T-helper 22 cell (primary cell): ENCODE measurements around the gene EYA2.

Experiments
- DNase-seq: peaks from one replicate; pipeline ENCODE4 v3.0.0-alpha.2; 2020; ENCODE audit warnings: low read depth

EYA2 gene

DNA sequence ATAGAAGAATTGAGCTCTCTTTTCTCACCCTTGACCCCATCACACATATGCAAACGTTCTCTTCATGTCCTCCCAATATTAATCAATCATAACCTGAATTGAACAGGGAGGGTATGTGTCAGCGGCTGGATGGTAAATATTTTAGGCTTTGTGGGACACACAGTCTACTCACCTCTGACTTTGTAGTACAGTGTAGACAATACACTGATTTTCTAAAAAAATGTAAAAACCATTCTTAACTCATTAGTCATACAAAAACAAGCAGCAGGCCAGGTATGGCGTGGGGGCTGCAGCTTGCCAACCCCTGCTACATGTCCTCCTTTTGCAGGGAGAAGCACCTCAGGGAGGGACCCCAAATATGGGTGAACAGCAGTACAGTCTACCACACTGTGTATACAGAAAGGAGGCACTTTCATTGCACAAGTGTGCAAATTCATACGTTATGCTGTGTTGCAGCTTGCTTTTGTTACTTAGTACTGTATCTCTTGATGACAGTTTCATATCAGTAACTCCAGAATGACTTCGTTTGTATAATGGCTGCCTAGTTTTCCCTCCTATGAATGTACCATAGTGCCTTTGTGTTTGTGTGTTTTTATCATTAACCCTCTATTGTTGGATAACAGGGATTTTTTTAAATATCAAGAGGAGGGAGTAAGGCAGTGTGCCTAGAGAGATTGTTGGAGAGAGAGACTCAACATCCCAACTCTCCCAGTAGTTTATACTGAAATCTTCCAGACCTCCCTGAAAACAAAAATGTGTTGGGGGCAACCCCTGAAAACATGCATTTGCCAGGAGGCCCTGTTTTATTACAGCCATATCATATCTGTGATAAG is 247.5 kb downstream of the EYA2 start:
- no peak for DNase-seq

DNA sequence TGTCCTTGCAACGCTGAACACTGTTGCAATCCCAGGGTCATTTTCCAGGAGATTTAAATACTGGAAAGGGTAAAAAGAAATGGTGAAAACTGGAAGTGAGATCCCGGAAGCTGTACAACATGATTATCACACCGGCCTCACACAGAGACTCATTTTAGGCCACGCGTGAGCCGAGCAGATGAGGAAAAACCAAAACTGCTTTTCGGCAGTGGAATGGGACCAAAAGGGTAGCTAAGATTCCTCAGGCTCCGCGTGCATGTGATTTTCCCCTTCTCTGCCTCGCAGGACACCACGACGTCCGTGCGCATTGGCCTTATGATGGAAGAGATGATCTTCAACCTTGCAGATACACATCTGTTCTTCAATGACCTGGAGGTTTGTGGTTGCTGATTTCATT is 248.1 kb downstream of the EYA2 start:
- no peak for DNase-seq

DNA sequence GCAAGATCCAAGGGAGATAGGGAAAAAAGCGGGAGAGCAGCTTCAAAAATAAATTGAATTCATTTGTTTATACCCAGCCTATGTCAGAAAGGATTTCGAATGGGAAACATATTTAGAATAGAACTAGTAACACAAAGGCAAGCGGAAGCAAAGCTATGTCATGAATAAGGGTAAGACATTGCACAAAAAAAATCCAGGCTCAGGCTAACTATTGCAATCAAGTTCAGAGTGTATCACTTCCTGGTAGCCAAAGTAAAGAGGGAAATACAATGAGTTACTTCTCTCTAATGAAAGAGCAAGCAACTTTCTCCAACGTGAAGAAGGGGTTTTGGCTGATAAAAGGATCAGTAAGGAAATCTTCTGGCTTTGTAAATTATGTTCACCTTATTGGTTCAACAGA is 249.0 kb downstream of the EYA2 start:
- DNase-seq: no peak

DNA sequence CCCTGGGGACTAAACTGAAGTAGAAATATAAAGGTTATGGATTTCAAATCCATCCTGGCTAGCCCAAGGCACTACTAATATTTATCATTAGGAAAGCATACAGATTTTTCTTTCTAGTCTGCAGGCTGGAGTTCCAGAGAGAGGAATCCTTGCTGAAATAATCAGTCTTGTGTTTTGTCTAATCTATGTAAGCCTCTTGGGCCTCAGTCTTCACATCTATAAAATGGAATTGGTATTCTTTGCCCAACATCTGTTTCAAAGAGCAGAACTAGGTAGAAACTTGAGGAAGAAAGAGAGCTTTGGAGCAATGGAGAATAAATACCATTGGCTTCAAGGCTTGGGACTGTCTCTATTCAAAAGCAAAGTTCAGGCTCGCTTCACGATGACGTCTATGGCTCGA is 249.8 kb downstream of the EYA2 start:
- DNase-seq: no peak

DNA sequence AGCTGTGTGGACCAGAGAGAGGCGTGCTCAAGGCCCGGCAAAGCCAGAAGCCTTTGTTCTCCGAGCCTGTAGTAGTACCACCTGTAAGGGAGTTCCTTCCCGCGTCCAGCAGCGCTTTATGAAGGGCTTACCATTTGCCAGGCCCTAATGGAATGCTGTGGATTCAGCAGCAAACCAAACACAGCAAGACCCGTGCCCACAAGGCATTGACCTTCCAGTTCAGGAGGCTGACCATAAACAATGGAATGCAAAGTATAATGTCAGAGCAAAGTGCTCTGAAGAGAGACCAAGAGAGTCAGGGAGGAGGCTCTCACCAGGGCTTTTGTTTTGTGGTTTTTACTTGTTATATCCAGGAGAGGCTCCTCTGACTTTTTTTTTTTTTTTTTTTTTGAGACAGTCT is 252.0 kb downstream of the EYA2 start:
- no peak for DNase-seq

DNA sequence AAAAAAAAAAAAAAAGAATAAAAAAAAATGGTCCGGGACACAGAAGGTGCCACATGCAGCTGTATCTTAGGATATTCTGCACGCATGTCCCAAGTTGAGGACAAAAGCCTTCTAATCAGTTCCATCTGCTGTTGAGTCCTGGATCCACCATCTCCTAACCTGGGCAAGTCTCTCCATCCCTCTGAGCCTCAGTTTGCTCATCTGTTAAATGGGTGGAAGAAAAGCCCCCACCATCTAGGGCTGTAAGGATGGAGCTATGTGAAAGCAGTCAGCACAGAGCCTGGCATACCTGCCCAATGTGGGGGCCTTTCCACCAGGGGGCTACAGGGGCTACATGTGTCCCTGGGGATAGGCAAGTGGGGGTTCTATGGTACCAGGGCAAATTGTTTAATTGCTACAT is 253.4 kb downstream of the EYA2 start:
- DNase-seq: no peak

DNA sequence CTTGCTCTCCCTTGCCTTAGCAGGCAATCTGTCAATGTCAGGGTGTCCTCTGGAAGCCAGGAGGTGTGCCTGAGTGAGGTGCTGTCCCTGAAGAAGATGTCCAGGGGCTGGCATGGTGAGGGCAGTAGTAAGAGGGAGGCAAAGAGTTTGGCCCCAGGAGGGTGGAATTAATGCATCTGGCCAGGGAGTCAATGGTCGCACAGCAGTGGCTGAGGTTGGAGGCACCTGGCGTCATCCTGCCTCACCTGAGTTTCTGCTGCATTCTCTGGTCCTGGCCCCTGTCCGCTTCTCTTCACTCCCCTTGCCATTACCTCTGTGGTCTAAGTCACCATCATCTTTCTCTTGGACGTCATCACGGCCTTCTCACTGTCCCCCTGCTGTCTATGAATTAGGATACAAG is 255.3 kb downstream of the EYA2 start:
- DNase-seq: no peak

DNA sequence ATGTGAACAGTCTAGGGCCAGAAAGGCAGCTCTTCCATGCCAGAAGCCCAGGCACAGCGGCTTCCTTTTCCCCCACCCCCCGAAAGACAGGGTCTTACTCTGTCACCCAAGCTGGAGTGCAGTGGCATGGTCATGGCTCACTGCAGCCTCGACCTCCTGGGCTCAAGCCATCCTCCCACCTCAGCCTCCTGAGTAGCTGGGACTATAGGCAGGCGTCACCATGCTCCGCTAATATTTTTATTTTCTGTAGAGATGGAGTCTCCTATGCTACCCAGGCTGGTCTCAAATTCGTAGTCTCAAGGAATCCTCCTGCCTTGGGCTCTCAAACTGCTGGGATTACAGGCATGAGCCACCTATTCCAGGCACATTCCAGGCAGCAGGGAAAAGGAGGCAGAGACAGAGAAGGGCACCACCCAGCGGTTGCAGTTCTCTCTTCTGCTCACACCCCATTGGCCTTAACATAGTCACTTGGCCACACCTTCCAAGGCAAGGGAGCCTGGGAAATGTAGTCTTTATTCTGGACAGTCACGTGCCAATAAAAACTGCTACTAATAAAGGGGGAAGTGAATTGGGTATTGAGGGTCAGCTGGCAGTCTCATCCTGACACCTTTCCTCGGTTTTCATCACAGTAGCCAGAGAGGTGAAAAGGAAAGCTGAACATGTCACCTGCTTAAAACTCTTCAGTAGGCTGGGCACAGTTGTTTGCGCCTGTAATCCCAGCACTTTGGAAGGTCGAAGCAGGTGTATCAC is 255.9 kb downstream of the EYA2 start:
- DNase-seq: no peak

DNA sequence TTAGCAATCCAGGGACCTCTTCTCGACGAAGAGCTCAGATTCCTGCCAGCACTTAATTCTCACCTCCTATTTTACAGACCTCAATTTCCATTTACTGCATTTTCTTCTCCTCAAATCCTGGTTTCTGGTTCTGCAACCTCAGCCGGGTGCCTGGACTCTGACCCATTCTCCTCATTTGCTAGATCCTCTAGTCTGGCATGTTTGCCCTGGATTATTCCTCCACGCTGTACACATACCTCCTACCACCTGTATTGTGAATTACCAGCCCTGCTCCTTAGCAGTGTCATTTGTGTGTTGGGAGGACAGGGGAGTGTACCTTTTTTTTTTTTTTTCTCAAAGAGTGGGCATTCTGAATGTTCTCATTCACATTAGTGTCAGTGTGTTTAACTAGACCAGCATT is 257.4 kb downstream of the EYA2 start:
- DNase-seq: no peak

DNA sequence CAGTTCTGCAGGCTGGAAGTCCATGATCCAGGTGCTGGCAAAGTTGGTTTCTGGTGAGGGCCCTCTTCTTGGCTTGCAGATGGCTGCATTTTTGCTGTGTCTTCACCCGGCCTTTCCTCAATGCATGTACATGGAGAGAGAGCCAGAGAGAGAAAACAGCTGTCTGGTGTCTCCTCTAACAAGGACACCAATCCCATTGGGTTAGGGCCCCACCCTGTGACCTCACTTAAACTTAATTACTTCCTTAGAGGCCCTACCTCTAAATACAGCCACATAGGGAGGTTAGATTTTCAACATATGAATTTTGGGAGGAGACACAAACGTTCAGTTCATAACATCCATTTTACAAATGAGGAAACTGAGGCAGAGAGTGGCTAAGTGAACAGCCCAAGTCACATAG is 259.4 kb downstream of the EYA2 start:
- DNase-seq: no peak

DNA sequence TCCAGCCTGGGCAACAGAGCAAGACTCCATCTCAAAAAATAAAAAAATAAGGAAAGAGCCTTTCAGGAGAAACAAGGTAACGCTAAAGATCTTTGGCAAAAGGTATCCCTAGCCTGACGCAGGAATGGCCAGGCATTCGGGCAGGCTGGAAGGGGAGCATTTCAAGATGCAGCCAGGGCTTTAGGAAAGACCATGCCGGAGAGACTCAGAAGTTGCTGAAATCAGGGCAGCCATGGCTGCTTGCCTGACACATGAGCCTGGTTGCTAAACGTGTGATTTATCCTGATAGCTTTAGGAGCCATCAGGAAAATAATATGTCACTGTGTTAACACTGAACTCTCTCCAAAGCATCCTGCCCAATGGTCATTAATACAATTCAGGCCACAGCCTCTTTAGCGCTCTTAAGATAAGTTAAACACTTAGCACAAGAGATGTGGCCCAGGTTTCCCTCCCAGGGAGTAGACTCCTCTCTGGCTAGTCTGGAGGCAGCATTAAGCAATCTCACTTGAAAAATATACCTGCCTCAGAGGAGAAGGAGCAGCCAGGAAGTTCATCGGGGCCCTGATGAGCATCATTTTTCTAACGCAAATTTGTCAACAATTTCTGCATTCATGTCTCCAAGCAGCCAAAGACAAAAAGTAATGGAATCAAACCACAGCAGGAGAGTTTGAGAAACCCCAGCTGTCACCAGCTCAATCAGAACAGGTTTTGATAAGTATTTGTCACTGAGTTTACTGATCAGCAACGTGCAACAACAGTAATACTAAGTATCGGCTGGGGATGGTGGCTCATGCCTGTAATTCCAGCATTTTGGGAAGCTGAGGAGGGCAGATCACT is 261.9 kb downstream of the EYA2 start:
- DNase-seq: no peak

DNA sequence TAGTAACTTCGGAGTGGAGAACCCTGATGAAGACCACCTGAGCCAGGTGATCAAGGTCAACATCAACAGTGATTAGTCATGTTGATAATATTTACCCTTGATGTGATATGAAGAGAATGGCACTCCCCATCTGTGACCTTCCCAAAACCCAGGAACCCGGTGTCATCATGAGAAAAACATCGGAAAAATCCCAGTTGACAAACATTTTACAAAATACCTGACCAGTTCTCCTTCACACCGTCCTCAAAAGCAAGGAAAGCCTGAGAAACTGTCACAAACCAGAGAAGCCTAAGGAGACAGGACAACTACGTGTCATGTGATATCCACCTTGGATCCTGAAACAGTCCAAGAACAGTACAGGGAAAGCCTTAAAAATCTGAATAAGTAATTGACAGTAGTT is 264.5 kb downstream of the EYA2 start:
- DNase-seq: no peak

DNA sequence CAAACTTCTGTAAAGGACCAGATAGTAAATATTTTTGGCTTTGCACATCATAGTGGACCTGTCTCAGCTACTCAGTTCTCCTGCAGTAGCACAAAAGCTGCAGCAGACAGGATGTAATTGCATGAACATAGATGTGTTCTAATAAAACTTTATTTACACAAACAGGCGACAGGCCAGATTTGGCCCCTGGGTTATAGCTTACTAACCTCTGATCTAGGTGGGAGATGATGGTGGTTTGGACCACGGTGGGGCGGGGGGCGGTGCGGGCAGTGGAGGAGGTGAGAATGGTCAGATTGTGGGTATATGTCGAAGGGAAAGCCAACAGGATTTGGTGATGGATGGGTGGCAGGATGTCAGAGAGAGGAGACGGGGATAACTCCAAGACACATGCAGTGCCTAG is 265.6 kb downstream of the EYA2 start:
- no peak for DNase-seq

DNA sequence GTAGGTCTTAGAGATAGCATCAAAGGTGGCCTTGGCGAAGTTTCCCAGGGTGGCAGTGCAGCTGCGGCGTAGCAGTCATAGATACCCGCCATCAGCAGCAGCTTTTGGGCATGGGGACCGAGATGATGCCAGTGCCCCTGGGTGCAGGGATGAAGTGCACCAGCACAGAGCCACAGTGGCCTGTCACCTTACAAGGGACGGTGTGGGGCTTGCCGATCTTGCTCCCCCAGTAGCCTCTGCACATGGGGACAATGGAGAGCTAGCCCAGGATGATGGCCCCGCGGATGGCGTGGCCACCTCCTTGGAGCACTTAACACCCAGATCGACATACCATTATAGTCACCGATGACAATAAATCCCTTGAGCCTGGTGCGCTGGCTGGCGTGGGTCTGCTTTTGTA is 266.3 kb downstream of the EYA2 start:
- DNase-seq: no peak

DNA sequence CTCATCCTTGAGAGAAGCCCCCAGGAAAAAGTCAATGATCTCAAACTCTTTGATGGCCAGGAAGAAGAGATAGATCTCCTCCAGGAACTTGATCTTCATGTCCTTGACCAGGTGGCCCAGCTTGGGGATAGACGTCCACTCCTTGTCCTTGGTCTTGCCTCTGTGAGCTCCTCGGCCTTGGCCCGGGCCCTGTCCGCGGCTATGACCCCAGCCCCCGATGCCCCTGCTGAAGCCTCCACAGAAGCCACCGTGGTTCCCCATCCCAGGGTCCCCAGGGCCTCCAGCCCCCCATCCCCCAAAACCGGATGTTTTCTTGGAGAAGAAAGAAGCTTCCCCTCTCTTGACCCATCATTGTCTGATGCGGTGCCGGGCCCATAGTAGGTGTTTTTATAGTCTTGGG is 266.8 kb downstream of the EYA2 start:
- DNase-seq: no peak

DNA sequence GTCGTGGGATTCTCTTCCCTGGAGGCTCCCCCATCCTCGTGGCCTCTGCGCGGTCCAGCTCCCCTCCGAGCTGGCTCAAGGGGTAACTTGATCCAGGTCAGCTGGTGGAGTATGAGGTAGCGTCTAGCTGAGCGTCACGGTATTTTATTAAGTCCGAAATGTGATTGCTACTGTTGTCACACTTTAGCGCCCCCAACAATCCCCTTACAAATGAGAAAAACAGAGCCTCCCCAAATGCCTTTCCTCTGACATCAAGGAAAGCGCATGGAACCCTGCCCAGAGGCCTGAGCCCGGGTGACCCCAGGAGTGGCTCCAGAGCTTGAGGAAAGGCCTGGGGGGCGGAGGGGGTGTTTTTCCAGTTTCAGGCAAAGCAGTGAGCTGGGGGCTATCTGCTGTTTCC is 269.5 kb downstream of the EYA2 start:
- no peak for DNase-seq

DNA sequence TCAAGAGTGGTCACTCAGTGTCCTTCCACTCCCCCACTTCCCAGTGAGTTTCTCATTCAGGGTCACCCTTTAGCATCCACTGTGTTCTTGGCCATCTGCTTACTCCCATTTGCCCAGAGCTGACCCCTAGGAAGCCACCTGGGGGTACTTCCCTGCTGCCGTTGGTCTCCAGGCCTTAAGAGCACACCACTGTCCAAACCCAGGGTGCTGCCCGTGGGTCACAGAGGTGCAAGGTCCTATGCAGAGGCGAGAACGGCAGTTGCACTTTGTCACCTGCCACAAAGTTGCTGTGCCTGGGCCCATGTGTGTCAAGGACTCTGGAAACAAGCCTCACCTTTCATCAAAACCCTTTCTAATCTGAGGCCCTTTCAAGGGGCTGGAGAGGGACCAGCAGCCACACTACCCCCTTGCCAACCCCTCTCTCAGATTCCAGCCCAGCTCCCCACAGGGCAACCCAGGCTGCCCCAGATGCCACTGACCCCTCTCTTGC is 270.8 kb downstream of the EYA2 start:
- DNase-seq: no peak

DNA sequence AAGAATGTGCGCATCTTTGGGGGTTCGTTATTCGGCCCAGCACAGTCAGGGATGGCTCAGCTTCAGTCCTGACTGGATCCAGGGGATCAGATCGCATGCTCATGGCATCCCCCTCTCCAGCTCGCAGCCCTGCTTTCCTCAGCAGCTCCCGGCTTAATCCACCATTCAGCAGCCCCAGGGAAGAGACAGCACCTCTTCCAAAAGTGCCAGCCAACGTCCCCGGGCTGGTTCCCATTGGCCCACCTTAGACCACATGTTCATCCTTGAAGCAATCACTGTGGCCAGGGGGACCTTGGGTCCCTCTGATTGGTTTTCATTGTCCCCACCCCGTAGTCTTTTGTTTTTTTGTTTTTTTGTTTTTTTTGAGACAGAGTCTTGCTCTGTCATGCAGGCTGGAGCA is 273.2 kb downstream of the EYA2 start:
- DNase-seq: no peak

DNA sequence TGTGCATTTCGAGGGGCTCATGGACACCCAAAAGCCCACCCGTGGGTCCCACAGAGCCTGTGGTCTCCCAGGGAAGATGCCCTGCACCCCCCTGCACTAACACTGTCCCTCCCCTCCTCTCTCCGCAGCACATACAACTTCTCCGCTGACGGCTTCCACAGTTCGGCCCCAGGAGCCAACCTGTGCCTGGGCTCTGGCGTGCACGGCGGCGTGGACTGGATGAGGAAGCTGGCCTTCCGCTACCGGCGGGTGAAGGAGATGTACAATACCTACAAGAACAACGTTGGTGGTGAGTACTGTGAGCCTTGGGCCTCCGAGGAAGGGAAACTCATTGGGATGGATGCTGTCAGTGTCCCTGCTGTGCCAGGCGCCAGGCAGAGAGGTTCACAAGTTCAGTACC is 277.9 kb downstream of the EYA2 start:
- DNase-seq: no peak

DNA sequence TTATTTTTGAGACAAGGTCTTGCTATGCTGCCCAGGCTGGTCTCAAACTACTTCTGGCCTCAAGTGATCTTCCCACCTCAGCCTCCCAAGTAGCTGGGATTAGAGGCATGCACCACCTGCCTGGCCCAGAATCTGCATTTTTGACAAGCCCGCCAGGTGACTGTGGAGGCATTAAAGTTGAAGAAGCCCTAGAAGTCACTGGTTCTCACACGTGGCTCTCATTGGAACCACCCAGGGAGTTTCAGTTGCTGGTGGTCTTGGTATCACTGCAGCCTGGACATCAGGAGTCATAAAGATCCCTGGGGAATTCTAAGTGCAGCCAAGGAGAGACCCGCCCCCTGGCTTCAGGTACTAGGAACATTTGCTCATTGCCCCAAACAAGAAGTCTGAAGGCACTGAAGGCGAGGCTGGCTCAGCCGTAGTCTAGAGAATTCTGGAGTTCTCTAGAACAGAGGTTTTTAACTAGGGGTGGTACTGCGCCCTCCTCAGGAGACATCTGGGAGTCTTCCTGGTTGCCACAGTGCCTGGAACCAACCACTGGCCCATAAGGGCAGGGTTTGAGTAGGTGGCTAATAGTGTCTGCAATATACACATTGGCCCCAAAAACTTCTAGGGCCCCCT is 279.1 kb downstream of the EYA2 start:
- no peak for DNase-seq

DNA sequence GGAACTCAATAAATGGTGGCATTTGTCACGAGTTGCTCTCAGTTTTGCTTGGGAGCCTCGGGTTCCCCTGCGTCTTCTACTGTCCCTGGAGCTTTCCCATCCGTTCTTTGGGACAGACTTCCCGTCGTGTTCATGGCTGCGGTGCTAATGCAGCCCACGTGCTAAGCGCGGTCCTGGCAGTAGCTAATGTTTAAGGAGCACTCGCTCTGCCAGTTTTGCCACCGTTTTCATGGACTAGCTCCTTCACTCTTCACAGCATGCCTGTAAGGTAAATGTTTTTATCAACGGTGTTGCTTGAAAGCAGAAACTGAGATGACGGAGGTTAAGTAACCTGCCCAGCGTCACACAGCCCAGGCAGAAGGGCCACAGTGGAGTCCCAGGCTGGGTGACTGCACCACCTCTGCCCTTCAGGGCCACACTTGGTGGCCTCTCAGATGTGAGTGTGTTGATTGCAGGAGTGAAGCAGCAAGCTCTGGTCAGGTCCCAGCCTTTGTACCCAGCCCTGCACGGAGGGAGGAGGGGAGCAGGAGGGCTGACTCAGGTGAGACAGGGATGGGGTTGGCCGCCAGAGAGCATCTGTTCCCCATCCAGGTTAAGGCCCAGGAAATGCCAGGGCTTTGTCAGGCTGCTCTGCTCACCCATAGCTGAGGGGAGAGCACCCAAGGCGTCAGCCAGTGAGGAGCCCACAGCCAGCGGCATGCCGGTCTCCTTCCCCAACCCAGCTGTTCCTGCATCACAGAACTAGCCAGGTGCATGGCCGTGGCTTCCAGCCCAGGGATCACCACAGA is 280.0 kb downstream of the EYA2 start:
- no peak for DNase-seq
